Right hindlimb (tissue), 1 donor: ENCODE data around the gene SNRNP70.

Experiments
- DNase-seq: peaks from one replicate; pipeline ENCODE4 v3.0.0-alpha.2; 2018

SNRNP70 gene

DNA sequence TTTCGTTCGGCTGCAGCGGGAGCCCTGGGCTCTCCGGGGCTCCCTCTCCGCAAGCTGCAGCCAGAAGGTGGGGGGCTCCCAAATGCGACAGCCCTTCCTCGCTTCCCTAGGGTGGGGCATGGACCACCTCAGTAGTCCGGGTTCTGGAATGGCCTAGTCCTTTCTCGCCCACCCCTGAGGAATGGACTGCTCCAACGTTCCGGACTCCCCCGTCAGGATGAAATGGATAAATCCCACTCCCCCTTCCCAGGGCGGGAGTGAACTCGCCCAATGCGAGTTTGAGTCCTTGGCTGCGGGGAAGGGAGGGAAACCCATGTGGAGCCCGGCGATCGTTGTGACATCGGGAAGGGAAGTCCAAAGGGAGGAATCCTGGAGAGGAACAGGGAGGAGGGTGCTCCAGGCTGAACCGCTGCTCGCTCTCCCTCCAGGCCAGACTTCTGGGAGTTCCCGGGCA lies 64.4 kb downstream of the SNRNP70 start:
- DNase-seq, result peak; percentile 91

DNA sequence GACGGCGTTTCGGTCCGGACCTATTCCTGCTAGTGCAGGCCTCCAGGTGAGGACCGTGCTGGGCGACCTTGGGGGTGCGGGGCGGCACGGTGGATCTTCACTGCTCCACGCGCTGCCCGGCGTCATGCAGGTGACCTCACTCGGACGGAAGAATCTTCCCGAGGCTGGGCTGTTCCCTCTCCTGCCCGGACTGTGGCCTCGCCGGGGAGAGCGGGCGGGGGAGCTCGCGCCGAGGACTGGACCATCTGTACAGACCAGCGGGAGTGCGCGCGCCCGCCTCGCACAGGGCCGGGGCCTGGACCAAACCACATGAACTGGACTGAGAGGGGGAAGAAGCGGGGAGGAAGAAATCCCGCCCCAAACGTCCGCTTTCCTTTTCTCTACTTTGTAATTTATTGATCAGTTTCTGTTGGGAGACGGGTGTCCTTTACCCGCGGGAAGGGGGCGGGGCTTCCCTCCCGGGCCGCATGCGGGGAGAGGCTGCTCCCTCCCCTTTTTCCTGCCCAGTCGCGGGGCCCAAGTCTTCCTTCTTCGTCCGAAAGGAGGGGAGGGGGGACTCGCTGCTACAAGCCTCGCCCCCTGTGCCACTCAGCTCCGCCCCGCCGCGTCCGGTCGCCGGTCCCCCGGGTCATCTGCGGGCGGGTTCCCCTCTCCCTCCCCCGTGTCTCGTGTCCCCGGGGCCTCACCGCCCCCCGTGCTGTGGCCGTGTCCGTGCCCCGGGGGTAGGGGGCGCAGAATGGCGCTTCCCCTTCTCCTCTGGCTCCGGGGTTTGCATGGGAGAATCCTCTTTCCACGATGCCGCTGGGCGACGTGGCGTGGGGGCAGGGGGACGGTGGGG lies 65.1 kb downstream of the SNRNP70 start:
- peak; percentile 95 for DNase-seq

DNA sequence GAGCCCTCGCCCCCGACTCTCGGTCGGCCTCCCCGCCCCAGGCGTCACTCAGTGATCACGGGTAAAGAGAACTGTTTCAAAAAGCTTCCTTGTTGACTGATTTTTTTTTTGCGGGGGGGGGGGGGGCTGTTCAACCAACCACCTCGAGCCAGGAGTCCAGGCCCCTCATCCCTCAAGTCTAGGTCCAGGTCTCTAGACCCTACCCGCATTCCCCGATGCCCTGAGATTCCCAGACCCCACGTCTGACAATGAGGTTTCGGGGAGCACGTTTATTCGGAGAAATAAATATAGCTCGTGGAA lies 65.6 kb downstream of the SNRNP70 start:
- DNase-seq, result no peak

DNA sequence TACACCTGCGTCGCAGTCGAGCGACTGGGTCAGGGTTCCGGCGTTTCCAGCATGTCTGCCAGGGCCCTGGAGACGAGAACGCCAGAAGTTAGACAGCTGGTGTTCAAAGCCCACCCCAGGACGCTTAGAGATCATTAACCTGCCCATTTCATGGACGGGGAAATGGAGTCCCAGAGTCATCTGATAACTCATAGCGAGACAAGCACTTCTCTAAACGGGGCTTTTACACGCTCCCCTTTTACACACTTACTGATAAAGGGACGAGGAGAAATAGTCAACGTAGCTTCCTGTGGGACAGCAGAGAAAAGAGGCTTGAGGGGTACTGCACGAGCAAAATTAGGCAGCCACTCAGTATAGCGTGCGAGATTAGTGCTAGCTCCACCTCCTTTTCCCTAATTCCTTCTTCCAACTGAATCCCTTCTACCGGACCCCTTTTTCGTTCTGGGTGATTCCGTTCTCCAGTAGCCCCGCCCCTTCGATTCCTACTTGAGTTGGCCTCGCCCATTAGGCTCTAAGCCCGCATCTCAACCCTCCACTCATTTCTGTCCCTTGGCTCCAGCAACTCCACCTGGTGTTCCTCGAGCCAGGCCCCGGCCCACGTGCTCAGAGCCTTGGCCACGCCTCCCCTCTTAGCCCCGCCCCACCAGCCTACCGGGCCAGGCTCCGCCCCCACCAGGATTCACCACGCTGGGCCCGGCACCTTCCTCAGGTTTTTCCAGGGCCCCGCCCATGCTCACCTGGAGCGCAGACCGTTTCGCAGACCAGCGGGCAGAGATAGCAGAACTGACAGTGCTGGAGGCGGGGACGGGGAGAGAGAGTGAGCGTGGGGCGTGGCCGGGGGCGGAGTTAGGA lies 66.2 kb downstream of the SNRNP70 start:
- DNase-seq, result peak; percentile 75

DNA sequence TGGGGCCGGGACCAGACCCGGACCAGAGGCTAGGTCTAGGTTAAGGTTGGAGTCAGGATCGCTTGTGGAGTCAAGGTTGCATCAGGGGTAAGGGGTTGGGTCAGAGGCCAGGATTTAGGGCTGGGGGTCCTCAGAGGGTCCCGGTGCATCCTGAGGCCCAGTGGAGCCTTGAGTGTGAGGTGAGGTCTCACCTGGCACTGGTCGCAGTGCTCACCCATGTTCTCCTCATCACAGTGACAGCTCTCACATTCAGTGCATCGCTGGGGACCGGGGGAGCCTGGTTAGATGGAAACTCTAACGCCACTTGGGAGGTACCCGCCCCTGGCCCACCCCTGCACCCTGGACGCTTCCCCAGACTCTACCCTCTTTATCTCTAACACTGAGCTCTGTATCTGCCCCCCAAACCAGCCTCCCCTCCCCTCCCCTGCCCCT lies 66.9 kb downstream of the SNRNP70 start:
- DNase-seq, result no peak

DNA sequence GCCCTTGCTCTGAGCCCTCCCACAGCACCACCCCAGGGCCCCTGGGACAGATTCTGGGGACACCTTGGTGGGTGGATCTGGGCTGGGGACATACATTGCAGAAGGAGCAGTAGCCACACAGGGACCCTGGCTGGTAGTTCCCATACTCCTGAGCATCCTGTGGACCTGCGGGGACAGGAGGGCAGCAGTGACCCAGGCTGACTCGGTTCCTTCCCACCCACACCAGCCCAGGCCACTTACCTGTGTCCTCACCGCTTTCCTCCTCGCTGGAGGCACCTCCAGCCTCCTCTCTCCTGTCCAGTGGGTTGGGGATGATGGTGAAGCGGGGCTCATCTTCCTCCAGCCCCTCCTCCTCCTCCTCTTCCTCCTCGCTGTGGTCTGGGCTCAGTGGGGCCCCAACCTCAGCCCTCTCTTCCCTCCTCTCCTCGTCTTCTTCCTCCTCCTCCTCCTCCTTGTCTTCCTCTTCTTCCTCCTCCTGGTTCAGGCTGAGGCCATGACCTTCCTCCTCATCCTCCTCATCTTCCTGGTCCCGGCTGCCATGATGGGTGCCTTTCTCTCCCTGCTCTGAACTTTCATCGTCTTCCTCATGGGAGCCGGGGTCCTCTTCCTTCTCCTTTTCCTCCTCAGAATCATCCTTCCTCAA lies 68.0 kb downstream of the SNRNP70 start:
- DNase-seq, result no peak

DNA sequence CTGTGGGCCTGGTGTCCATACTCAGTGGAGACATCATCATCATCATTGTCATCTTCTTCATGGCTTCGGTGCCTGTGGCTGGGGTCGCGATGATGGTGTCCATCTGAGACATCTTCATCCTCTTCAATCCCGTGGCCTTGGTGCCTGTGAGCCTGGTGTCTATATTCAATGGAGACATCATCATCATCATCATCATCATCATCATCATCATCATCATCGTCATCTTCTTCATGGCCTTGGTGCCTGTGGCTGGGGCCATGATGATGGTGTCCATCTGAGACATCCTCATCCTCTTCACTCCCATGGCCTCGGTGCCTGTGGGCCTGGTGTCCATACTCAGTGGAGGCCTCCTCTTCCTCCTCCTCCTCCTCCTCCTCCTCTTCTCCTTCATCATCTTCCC lies 69.0 kb downstream of the SNRNP70 start:
- DNase-seq, result no peak

DNA sequence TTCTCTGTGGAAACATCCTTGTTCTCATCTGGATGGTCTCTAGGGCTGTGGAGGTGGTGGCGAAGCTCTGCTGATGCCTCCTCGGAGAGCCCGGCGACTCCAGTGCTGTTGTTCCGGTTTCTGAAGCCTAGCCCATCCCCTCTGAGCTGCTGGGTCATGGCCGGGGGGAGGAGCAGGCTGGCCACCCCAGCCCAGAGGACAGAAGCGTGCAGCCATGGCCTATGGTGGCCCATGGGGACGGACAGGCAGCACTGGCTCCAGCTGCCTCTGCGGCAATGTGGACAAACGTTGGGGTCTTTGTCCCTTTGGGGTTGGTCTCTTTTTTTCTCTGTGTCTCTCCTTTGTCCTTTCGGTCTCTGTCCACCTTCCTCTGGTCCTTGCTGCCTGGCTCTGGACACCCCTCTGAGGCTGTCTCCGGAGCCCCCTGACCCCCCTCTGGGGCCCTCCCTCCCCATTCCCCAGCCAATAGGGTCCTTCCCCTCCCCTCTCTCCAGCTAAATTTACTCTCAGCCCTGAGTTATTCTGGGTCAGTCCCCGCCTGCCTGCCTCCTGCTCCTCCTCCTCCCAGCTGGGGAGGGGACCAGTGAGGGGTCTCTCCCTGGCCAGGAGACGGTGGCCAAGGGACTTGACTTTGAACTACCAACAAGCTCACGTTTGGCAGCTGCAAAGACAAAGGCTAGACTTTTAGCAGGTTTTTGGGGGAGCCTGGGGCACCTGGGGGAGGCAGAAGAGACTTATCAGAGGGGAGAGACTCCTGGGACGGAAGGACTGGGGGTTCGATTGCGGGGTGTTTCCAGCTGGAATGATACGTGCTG lies 70.0 kb downstream of the SNRNP70 start, which contains the start of gene HRC:
TSS of gene HRC (minus strand) at position 392 of the 815 bp plus-strand sequence. CDS start at position 233, 159 bp downstream.
- peak; percentile 66 for DNase-seq

DNA sequence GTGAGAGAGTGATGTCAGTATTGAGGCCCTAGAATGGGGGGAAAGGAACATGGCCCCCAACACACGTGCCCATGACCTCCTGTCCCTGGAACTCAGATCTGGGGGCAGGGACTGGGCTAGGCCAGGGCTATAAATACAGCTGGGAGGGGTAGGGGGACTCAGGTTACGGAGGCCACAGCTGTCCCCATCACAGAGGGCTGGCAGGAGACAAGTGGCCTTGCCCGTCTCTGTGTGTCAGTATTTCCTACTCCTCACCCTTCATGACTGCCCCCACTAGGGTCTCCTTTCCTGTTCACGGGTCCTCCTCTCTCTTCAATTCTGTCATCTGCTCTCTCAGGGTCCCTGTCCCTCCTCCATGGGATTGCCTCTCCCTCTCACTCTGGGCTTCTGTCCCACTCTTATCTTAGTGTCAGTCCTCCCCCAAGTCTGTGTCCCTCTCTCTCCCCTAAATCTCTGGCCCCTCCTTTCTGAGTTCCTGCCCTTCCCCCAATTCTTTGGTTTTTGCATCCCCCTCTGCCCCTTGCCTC lies 70.6 kb downstream of the SNRNP70 start:
- DNase-seq, result peak; percentile 75

DNA sequence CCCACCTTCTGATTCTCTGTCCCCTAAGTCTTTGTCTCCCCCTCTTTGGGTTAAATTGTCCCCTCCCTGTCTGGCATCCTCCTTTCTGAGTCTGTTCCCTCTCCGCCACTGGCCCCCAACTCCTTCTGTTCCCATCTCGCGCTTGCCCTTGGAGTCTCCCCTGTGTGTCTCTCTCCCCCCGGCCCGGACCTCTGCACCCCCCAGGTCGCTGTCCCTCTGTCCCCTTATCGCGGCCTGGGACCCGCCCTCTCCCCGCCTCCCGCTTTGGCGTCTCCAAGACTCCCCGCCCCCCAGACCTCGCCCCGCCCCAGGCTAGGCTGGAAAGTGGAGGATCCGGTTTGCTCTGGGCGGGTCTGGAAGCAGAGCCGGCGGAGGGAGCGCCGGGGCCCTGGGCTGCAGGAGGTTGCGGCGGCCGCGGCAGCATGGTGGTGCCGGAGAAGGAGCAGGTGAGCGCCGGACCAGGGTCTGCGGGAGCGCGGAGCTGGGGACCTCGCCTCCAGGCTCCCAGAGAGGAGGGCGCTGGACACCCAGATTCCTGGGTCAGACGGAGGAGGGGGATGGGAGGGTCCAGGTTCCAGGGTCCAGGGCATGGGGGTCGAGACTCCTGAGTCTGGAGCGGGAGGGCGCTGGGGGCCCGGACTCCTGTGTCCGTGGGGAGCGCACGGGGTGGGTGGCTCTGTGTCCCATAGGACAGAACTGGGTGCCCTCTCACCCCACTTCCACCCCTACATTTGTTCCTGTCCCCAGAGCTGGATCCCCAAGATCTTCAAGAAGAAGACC lies 72.4 kb downstream of the SNRNP70 start, which contains the start of gene TRPM4:
TSS of gene TRPM4 (plus strand) at position 348 of the 780 bp plus-strand sequence. CDS start at position 423, 75 bp downstream.
- peak; percentile 94 for DNase-seq
